Kidney (tissue), 14 donors: ENCODE results near the gene ID3. TPM values are rescaled to one million over a fixed set of nuclear protein-coding genes. Genes with fewer than 3 reads are reported as not detected.
A peak's percentile ranks its signal among the peaks of the same experiment; 100 is the strongest.

Experiments
- DNase-seq, 5 donors: peaks; one replicate each; pipeline ENCODE4 v3.0.0-alpha.2; 2013 to 2020
- FAIRE-seq: peaks from 2 replicates; lab custom pipeline; 2012; peaks lifted over from hg19 to GRCh38; lab: Jason Lieb, UNC
- H3K27ac ChIP-seq, 2 donors: one replicate each; pipeline ENCODE4 v1.7.0; 2013; ENCODE audit warnings: low read depth in 2 of 2, low read length in 2 of 2, inconsistent platforms in 1 of 2
- H3K27me3 ChIP-seq: one replicate; pipeline ENCODE4 v1.7.1; 2013; ENCODE audit warnings: low read length, inconsistent platforms; ENCODE audit not compliant: control insufficient read depth, insufficient read depth
- H3K36me3 ChIP-seq, 3 donors: one replicate each; pipeline versions ENCODE4 v1.7.0 to v1.7.1; 2013; ENCODE audit warnings: low read length in 3 of 3, control low read depth in 1 of 3, inconsistent platforms in 1 of 3; ENCODE audit not compliant: insufficient read depth in 3 of 3, control insufficient read depth in 2 of 3
- H3K4me1 ChIP-seq, 3 donors: one replicate each; pipeline versions ENCODE4 v1.7.0 to v1.7.1; 2013; ENCODE audit warnings: low read length in 3 of 3, inconsistent platforms in 1 of 3, low read depth in 1 of 3; ENCODE audit not compliant: control insufficient read depth in 2 of 3, insufficient read depth in 2 of 3
- H3K4me3 ChIP-seq, 3 donors: one replicate each; pipeline versions ENCODE4 v1.7.0 to v1.8.1; 2013; ENCODE audit warnings: low read length in 3 of 3, control low read depth in 1 of 3, inconsistent platforms in 1 of 3
- H3K9ac ChIP-seq, 3 donors: one replicate each; pipeline versions ENCODE4 v1.7.0 to v1.7.1; 2013; ENCODE audit warnings: low read length in 3 of 3, control low read depth in 1 of 3, inconsistent platforms in 1 of 3
- H3K9me3 ChIP-seq, 3 donors: one replicate each; pipeline versions ENCODE4 v1.7.0 to v1.7.1; 2013; ENCODE audit warnings: low read length in 3 of 3, control low read depth in 1 of 3, inconsistent platforms in 1 of 3; ENCODE audit not compliant: control insufficient read depth in 2 of 3, insufficient read depth in 1 of 3
- CTCF ChIP-seq: IDR thresholded peaks from 3 replicates; pipeline ENCODE4 v1.5.1; 2012; ENCODE audit warnings: mild to moderate bottlenecking, moderate library complexity, borderline replicate concordance; ENCODE audit not compliant: insufficient read depth; ENCODE audit errors: extremely low read depth
- intact Hi-C: fragments of 100-400 bp; cut with DNase I; formaldehyde crosslinking; loops from one replicate; pipeline ENCODE4 v1.11.1; 2022
- polyA plus RNA-seq: library from polyadenylated mRNA; stranded (reverse); fragments of 350-450 nt; fragmentation: Illumina TruSeq; extraction: RNeasy Lipid Tissue Mini Kit (QIAGEN cat#74804); gene quantifications from one replicate; pipeline ENCODE4 v1.2.3, GENCODE V29; 2014; ENCODE audit warnings: low read depth, low replicate concordance; ENCODE audit not compliant: insufficient read depth
- total RNA-seq: library from RNA; stranded (reverse); fragmentation: NEBNext Ultra II Directional; extraction: Animal tissue kit (Norgen Biotek cat#: 25700); gene quantifications from one replicate; pipeline ENCODE4 v1.2.1, GENCODE V29; 2021
- donor health status: control.
- donor health status: control.
- donor health status: control.
- donor health status: control.
- donor health status: control.
- donor health status: DM: yes; HTN: yes; CAD: no.
- donor health status: Normal renal cell carcinoma (clear cell type).

The ID3 gene
- total and polyA plus RNA-seq, 2 donors from 2014 or later, result 97.8 to 157 TPM

- Histone ChIP-seq H3K9me3 (no peaks in the 10 kb centered on the region), H3K36me3 (peaks cover 0 to 8% (median 8%) of the 10 kb centered on the region in 3 donors), H3K27me3 (no peaks in the 10 kb centered on the region), H3K9ac (peak overlapping the region; percentile 61 to 97 (median 91)), H3K4me1 (peaks cover 17 to 33% (median 17%) of the 10 kb centered on the region in 3 donors), H3K4me3 (peak overlapping the region; percentile 82 to 98 (median 82)), H3K27ac (peak overlapping the region; percentile 86 to 95)
- FAIRE-seq (no peak), DNase-seq (no peak)
- intact Hi-C loops, result no loop called here
- TF ChIP-seq CTCF, result no peak
These were observed 1.7 kb downstream of the ID3 start for GRCh38 chr1:23557471-23558124.

GRCh38 chr1:23556635-23557470, 2.4 kb downstream of the ID3 start:
- TF ChIP-seq CTCF, result no peak
- H3K9me3 ChIP-seq, result no peaks in the 10 kb centered on the region
- intact Hi-C loops, result no loop called here
- peaks cover 15 to 31% (median 17%) of the 10 kb centered on the region in 3 donors for H3K4me1 ChIP-seq
- no peak for FAIRE-seq
- peaks cover 0 to 8% (median 8%) of the 10 kb centered on the region in 3 donors for H3K36me3 ChIP-seq
- H3K27me3 ChIP-seq, result no peaks in the 10 kb centered on the region
- peak overlapping the region; percentile 86 to 95 for H3K27ac ChIP-seq
- H3K9ac ChIP-seq, result peak overlapping the region; percentile 56 to 97 (median 91)
- H3K4me3 ChIP-seq, result peak overlapping the region; percentile 82 to 98 (median 82)
- no peak for DNase-seq

GRCh38 chr1:23555986-23556634, 3.2 kb downstream of the ID3 start:
- FAIRE-seq (no peak), DNase-seq (peak in 2 of 5 donors; percentile 61 to 68)
- peak overlapping the region; percentile 86 to 95 for H3K27ac ChIP-seq
- intact Hi-C loops, result no loop called here
- no peaks in the 10 kb centered on the region for H3K27me3 ChIP-seq
- no peaks in the 10 kb centered on the region for H3K9me3 ChIP-seq
- H3K36me3 ChIP-seq, result peaks cover 0 to 8% (median 8%) of the 10 kb centered on the region in 3 donors
- TF ChIP-seq CTCF, result no peak
- H3K4me1 ChIP-seq, result peaks cover 8 to 28% (median 17%) of the 10 kb centered on the region in 3 donors
- peak overlapping the region; percentile 82 to 98 (median 82) for H3K4me3 ChIP-seq
- peak overlapping the region; percentile 13 to 97 (median 91) for H3K9ac ChIP-seq
